KG1 (cell line): Measurements from ENCODE around the gene KCNH2.

Experiments
- DNase-seq: peaks from one replicate; lab custom pipeline; 2025; lab: John Stamatoyannopoulos, UW

The KCNH2 gene

GRCh38 chr7:150974468-150975391, 3.4 kb downstream of the KCNH2 start:
- DNase-seq = no peak

GRCh38 chr7:150973571-150974451, 4.3 kb downstream of the KCNH2 start:
- no peak for DNase-seq

- no peak for DNase-seq
Measured at GRCh38 chr7:150972741-150973140, 5.4 kb downstream of the KCNH2 start.

DNA sequence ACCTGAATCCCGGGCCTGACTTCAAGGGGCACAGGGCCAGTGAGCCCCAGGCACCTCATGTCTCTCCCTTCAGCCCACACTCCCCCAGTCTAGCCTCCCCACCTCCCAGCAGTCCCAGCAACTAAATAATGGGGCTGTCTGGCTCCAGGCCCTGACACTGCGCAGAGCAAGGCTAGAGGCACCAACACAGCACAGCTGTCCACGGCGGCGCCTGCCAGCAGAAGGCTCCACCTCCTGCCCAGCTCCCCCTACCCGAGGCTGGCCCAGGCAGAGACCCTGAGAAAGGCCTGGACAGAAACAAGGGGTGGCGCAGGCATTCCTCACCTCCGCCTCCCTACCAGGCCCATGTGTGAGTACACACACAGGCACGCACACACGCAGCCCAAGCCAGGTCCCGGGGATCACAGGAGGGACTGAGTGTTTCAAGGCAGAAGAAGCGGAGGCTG, 6.1 kb downstream of the KCNH2 start:
- no peak for DNase-seq

DNA sequence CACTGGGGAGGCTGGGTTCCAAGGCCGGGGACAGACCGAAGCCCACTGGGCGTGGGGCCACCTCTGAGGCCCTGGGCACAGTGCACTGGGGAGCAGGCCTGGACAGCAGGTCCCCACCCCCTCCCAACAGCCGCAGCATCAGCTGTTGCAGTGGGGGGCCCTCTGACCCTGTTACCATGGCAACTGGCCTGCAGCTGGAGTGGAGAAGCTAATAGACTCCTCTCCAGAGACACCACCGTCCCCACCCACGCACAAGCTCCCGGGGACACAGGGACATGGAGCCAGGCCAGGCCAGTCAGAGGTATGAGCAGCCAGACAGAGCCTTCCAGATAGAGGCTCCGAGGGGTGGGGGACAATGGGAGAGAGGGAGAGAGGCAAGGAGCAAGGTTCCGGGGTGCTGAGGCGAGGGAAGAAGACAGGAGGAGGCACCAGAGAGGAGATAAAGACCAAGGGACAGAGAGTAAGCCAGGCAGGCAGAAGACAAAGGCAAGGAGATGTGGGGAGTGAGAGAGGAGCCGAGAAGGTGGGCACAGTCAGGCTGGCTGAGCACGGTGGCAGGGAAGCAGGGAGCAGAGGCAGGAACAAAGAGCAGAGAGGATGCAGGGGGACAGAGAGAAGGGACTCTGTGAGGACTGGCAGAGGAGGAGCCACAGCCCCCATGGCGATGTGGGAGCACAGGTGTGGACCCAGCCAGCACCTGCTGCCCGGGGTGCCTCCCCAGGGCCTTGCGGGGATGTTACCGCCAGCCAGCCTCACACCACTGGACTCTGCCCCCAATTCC, 6.7 kb downstream of the KCNH2 start:
- no peak for DNase-seq

DNA sequence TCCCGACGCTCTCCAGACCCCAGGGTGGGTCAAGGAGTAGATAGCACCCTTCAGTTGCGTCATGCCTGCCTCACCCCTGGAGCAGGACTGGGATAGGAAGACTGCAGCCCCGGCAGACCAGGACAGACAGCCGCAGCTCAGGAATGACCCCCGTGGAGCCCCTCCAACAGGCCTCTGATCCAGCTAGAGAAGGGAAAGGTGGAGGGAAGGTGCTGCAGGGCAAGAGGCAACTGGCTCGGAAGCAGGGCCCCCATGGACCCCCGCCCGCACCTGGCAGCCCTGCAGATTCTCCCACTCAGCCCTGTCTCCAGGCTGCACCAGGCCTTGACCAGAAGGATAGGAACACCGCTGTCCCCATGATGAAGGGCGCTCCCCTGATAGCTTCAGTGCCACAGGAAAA, 7.7 kb downstream of the KCNH2 start:
- DNase-seq = no peak

DNA sequence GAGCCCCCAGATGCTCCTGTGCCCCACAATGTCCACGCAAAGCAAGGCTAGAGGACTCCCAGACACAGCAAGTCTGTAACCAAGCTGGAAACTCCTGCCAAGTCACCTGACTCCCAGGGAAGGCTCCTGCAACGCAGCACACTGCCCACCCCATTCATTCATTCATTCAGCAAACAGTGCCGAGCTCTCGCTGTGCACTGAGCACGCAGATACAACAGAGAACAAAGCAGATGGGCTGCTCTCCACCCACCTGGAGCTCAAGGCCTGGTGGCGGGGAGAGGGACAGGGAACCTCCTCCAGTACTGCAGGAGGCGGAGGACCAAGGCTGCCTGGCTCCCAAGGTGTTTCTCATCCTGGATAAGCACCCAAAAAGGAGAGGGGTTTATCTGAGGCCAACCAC, 8.6 kb downstream of the KCNH2 start:
- DNase-seq = no peak

DNA sequence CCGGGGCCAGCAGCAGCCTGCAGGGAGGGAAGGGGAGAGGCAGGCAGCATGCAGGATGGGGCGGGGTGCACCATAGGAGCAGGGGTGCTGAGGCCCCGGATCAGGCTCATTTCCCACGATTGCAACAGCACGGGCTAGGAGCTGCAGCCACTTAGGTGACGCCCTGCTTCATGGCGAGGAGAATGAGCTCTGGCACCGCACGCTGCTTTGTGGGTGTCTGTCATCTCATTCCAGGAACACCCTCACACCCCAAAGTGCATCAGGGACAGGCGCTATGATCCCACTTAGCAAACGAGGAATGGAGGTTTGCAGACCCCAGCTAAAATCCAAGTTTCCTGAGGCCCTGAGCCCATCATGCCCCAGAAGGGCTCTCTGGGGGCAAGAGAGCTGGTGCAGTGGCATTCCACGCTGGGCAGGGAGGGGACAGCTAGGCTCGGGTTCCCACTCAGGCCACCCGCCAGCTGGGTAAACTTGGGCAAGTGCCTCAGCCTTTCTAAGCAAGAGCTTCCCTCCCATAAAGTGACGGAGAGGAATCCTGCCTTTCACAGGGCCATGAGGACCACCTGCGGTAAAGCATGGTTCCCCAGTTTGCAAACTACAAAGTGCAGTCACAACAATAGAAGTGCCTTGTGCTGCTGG, 9.3 kb downstream of the KCNH2 start:
- DNase-seq = no peak

DNA sequence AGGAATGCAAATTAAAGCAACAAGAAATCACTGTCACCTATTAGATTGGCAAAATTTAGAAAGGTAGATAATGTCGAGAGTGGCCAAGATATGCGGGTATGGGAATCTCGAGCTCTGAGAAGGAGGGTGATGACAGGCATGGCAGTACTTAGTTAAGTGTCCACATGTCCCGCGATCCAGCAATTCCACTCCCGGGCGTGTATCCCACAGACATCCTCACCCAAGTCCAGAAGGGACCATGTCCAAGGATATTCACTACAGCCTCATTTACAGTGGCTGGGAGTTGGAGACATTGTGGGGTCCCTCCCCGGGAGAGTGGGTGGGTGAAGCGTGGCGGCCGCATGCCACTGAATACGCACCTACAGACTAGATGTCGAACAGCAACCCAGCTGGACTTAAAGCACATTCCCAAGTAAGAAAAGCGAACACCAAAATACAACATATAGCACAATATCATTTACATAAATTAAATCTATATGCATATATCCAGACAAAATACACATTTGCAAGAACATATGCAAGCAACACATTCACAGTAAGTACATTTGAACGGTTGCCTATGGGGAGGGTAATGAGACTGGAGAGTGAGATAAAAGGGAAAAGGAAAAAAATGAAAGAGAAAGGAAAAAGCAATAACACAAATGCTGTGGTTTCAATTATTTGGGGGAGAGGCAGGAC, 9.9 kb downstream of the KCNH2 start:
- DNase-seq = no peak

- DNase-seq = no peak
Measured at GRCh38 chr7:150967349-150967748, 10.8 kb downstream of the KCNH2 start.

- DNase-seq = no peak
Measured at GRCh38 chr7:150966002-150966401, 12.1 kb downstream of the KCNH2 start.

- DNase-seq = no peak
Measured at GRCh38 chr7:150965273-150965830, 12.8 kb downstream of the KCNH2 start.

DNA sequence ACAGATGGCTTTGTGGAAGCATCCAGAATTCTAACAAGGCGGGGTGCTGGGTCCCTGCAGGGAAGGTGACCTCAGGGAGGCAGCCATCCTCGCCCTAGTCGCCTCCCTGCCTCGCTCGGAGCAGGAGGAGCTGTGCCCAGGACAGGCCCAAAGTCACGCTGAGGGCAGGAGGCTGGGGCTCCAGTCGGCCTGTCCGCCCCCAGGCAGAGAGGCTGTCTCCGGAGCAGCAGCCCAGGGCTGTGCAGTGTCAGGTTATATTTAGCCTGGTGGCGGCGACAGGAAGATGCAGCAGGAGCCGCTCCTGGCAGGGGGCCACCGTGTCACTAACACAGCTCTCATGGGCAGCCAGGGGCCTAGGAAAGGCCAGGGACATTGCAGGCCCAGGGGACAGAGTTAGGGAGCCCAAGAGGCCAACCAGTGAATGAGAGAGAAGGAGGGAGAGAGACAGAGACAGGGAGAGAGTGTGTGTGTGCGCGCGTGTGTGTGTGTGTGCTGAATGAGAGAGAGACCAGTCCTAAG, 13.5 kb downstream of the KCNH2 start:
- peak; percentile 7 for DNase-seq

DNA sequence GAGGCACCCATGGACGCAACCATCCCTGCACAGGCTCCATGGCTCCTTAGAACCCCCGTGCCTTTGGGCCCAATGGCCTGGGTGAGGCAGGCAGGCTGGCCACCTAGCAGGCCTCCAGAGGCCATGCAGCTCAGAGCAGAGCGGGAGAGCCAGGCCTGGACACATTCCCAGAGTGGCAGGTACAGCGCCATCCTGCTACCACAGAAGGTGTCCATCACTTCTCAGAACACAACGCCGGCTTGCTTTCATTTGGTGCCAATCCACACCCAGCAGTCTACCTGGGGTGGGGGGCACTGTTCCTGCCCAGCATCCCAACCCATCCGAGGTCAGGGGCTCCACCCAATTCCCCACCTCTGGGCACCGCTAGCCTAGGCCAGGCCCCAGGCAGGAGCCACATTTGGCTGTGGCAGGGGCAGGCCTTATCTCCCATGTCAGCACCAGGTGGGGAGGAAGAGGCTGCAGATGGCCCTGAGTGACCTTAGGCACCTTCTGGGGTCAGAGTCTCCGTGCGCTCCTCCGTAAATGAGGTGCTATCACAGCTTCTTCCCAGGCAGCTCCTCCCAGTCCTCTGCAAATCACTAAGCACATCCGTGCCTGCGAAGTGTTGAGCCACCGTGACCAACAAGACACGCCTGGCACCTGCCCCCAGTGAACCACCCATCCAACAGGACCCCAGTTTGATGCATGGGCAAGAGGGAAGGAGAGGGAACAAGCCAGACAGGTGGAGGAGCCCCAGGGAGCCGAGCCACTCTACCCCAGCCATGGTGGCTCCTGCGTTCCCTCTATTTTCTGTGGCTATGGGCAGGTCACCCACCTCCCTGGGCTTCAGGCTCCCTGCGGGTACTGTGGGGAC, 14.2 kb downstream of the KCNH2 start:
- DNase-seq = no peak

DNA sequence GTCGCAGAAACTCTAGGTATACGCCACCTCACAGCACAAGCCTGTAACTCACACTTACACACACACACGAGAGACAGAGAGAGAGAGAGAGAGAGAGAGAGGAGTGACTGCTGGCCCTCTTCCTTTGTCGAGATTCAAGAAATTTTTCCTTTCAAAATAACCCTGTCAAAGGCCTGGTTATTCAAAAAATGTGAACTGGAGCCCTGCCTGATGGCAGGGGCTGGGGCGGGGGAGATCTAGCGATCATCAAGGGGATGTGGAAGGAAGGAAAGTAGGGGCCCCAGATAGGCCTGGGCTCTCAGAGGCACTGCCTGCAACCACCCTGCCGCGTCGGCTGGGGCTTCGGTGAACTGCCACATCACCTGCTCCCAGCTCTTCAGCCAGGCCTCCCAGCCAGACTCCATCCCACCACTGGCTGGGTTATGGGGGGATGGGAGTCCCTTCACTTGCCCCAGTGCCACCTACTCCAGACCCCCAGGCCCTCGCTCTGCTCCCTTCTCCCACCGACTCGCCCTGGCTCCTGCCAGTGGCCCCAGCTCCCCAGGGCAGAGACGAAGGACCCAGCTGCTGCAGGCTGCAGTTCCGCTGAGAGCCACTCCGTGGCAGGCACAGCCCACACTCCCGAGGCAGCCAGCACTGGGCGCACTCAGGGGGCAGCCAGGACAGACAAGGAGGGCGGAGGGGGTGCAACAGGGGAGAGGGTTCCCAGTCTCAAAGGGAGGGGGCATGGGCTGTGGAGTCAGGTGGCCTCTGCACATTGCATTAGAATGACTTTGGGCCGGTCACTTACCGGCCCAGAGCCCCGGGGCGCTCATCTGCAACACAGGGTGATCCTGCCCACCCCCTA, 15.3 kb downstream of the KCNH2 start:
- DNase-seq = no peak

- no peak for DNase-seq
Measured at GRCh38 chr7:150962290-150962552, 15.9 kb downstream of the KCNH2 start.

GRCh38 chr7:150961510-150962289, 16.4 kb downstream of the KCNH2 start:
- DNase-seq = no peak
